ENCODE results near the gene CA6. TPM values are rescaled to one million over a fixed set of nuclear protein-coding genes. Genes with fewer than 3 reads are reported as not detected.
"Not testable (repeated sequence)": the region's sequence is repeated elsewhere in the genome, so short reads cannot be mapped to it uniquely, and the experiment has no call there.

Gene CA6
- polyA plus RNA-seq, 2 of the 4 experiments (the other 2 are of a cell fraction): not detected

GRCh38 chr1:9019896-9020295 lies 74.2 kb downstream of the CA6 start:
- no peaks in the 10 kb centered on the region for H3K4me1 ChIP-seq
- FAIRE-seq (no peak), DNase-seq (ENCODE audit: low read depth in 1 of 2, low spot score in 1 of 2) (no peak), ATAC-seq (no peak)
- CTCF ChIA-PET: interaction anchor here (0.8 kb wide), 1 partner anchor 182 kb away, joined by 3 read pairs; no protein-coding TSS in a partner anchor
- WGBS (ENCODE audit: missing lambda C conversion rate): 49% methylated on average over 4 of the region's 4 CpGs
- no peak overlapping the region for H3K4me3 ChIP-seq
- POLR2A ChIA-PET: no interaction called here
- H3K4me2 ChIP-seq: no peak overlapping the region
- no peaks in the 10 kb centered on the region for H3K9me3 ChIP-seq
- H3K27ac ChIP-seq: no peak overlapping the region
- TF ChIP-seq KDM5A (IDR thresholded peaks at IDR 0.05): no peak
- TF ChIP-seq RNF2 (IDR thresholded peaks at IDR 0.05; ENCODE audit: borderline replicate concordance, low read depth): no peak
- no peak for TF ChIP-seq MAZ (IDR thresholded peaks at IDR 0.05; ENCODE audit: borderline replicate concordance, low read depth, low read length)
- no peak for TF ChIP-seq ZSCAN20 (CRISPR knock-in tag; IDR thresholded peaks at IDR 0.05)
- TF ChIP-seq HMGXB4 (CRISPR knock-in tag; IDR thresholded peaks at IDR 0.05; ENCODE audit: borderline replicate concordance): no peak
- no peak for TF ChIP-seq RAD21 (conservative IDR thresholded peaks at IDR 0.05 in 1 of 2, IDR thresholded peaks at IDR 0.05 in 1 of 2)
- no peak for TF ChIP-seq HOXB13 (CRISPR knock-in tag; IDR thresholded peaks at IDR 0.05; ENCODE audit: low read depth)
- TF ChIP-seq NR3C1 (IDR thresholded peaks at IDR 0.05): no peak
- TF ChIP-seq POLR2AphosphoS2 (conservative IDR thresholded peaks at IDR 0.05; ENCODE audit: low read length): no peak
- TF ChIP-seq TFCP2L1 (CRISPR knock-in tag; IDR thresholded peaks at IDR 0.05): no peak
- TF ChIP-seq CBX8 (IDR thresholded peaks at IDR 0.05): no peak
- TF ChIP-seq FOXS1 (CRISPR knock-in tag; IDR thresholded peaks at IDR 0.05): no peak
- TF ChIP-seq ZNF302 (CRISPR knock-in tag; IDR thresholded peaks at IDR 0.05): no peak
- no peak for TF ChIP-seq RCOR1 (IDR thresholded peaks at IDR 0.05; ENCODE audit: low read depth, low read length)

- Histone ChIP-seq H3K4me1 (no peaks in the 10 kb centered on the region), H3K9me3 (no peaks in the 10 kb centered on the region), H3K4me2 (no peak overlapping the region), H3K27ac (no peak overlapping the region), H3K4me3 (no peak overlapping the region)
- 73% methylated on average over 4 of the region's 6 CpGs for WGBS (ENCODE audit: missing lambda C conversion rate)
- CTCF ChIA-PET: interaction anchor here (0.8 to 1.0 kb wide), 2 partner anchors 15 to 181 kb away, joined by 3 read pairs; no protein-coding TSS in a partner anchor
- ATAC-seq: no peak
- DNase-seq (ENCODE audit: low read depth in 1 of 2, low spot score in 1 of 2): no peak
- POLR2A ChIA-PET: no interaction called here
- TF ChIP-seq ELK1 (IDR thresholded peaks at IDR 0.05; ENCODE audit: low read depth, low read length) (no peak), REST (IDR thresholded peaks at IDR 0.05) (no peak), ZFP36 (IDR thresholded peaks at IDR 0.05; ENCODE audit: borderline replicate concordance, partially characterized antibody) (no peak), NR3C1 (IDR thresholded peaks at IDR 0.05) (no peak), RCOR1 (IDR thresholded peaks at IDR 0.05; ENCODE audit: low read depth, low read length) (no peak), RNF2 (IDR thresholded peaks at IDR 0.05; ENCODE audit: borderline replicate concordance, low read depth) (no peak), FOSB (CRISPR knock-in tag; IDR thresholded peaks at IDR 0.05) (no peak), HOXB5 (CRISPR knock-in tag; IDR thresholded peaks at IDR 0.05) (no peak), NPAS2 (CRISPR knock-in tag; IDR thresholded peaks at IDR 0.05; ENCODE audit: borderline replicate concordance) (no peak), E2F6 (IDR thresholded peaks at IDR 0.05; ENCODE audit: borderline replicate concordance, low read depth) (no peak), EP300 (IDR thresholded peaks at IDR 0.05) (no peak), HOXB13 (CRISPR knock-in tag; IDR thresholded peaks at IDR 0.05; ENCODE audit: low read depth) (no peak), CHD2 (IDR thresholded peaks at IDR 0.05; ENCODE audit: low read length, partially characterized antibody) (no peak)
- FAIRE-seq: no peak
Observed at GRCh38 chr1:9020305-9020704, 74.6 kb downstream of the CA6 start.

GRCh38 chr1:9022026-9022738 lies 76.5 kb downstream of the CA6 start:
- 78% methylated on average over 15 of the region's 15 CpGs for WGBS (ENCODE audit: missing lambda C conversion rate)
- H3K27ac ChIP-seq; H3K4me3 ChIP-seq; FAIRE-seq; H3K9me3 ChIP-seq; ATAC-seq; POLR2A ChIA-PET; DNase-seq (ENCODE audit: low read depth in 1 of 2, low spot score in 1 of 2); H3K4me1 ChIP-seq; H3K4me2 ChIP-seq: not testable (repeated sequence)
- CTCF ChIA-PET: interaction anchor here (0.9 kb wide), 1 partner anchor 26 kb away, joined by 3 read pairs; no protein-coding TSS in a partner anchor

All from A549 (cell line).